Esophagus muscularis mucosa (tissue), 4 donors: Measurements from ENCODE around the gene PPP1R3C. TPM values are rescaled to one million over a fixed set of nuclear protein-coding genes. Genes with fewer than 3 reads are reported as not detected.

Experiments
- DNase-seq: peaks from one replicate; pipeline ENCODE4 v3.0.0-alpha.2; 2017; ENCODE audit errors: extremely low spot score
- H3K27ac ChIP-seq, 4 donors: fragments of 200-600 bp; sonication (generic); replicated peaks in 1 of 4; 1 replicate in 3 of 4; 2 replicates in 1 of 4; pipeline ENCODE4 v1.5.1; 2016 to 2019; ENCODE audit warnings: mild to moderate bottlenecking in 1 of 4
- H3K27me3 ChIP-seq, 4 donors: fragments of 200-600 bp; sonication (generic); one replicate each; pipeline versions ENCODE4 v1.5.1 to v1.6.0; 2016 to 2019
- H3K36me3 ChIP-seq, 4 donors: fragments of 200-600 bp; sonication (generic); one replicate each; pipeline ENCODE4 v1.5.1; 2016 to 2019
- H3K4me1 ChIP-seq, 4 donors: fragments of 200-600 bp; sonication (generic); one replicate each; pipeline ENCODE4 v1.5.1; 2016 to 2019
- H3K4me3 ChIP-seq, 4 donors: fragments of 200-600 bp; sonication (generic); 1 replicate in 2 of 4; 2 replicates in 2 of 4; pipeline ENCODE4 v1.5.1; 2016 to 2019; ENCODE audit warnings: mild to moderate bottlenecking in 4 of 4, moderate library complexity in 1 of 4
- H3K9me3 ChIP-seq, 4 donors: fragments of 200-600 bp; sonication (generic); 1 replicate in 3 of 4; 2 replicates in 1 of 4; pipeline ENCODE4 v1.5.1; 2016 to 2019
- CTCF ChIP-seq, 3 experiments: fragments of 200-600 bp in 2 of 3; fragments of 450-650 bp in 1 of 3; sonication (generic) in 2 of 3; IDR thresholded peaks; one replicate each; pipeline ENCODE4 v1.5.1; 2017 to 2019; ENCODE audit warnings: antibody characterized with exemption in 3 of 3, mild to moderate bottlenecking in 2 of 3, moderate library complexity in 1 of 3
- EP300 ChIP-seq: sonication (generic); formaldehyde crosslinking; IDR thresholded peaks from one replicate; pipeline ENCODE4 v1.6.1; 2017; ENCODE audit warnings: antibody characterized with exemption
- POLR2A ChIP-seq: fragments of 450-650 bp; IDR thresholded peaks from one replicate; pipeline ENCODE4 v1.6.1; 2017; ENCODE audit warnings: antibody characterized with exemption, moderate library complexity, mild to moderate bottlenecking, low read depth
- POLR2AphosphoS5 ChIP-seq, 2 donors: sonication (generic); formaldehyde crosslinking; IDR thresholded peaks; one replicate each; pipeline ENCODE4 v1.6.1; 2017; ENCODE audit warnings: antibody characterized with exemption in 2 of 2
- WGBS: methylation state at CpG from one replicate; pipeline ENCODE4 v1.1.5; 2018; 5-methylcytosine and 5-hydroxymethylcytosine counted together
- intact Hi-C: fragments of 100-400 bp; cut with DNase I; formaldehyde crosslinking; loops from one replicate; pipeline ENCODE4 v1.15.1; 2023
- total RNA-seq, 4 donors: library from RNA; depleted of rRNA; stranded (reverse); fragments of >200 nt; gene quantifications; one replicate each; pipeline versions ENCODE4 v1.1.0 to v1.2.1, GENCODE V29; 2016

The PPP1R3C gene
- total RNA-seq, 4 donors from 2014 or later = 46.7 to 111 (median 87.8) TPM

GRCh38 chr10:91627344-91628102 is 5.3 kb downstream of the PPP1R3C start:
- Histone ChIP-seq H3K27me3 (no peaks in the 10 kb centered on the region), H3K36me3 (peaks cover 11 to 43% (median 21%) of the 10 kb centered on the region in 4 donors), H3K4me1 (peaks cover 4 to 27% (median 21%) of the 10 kb centered on the region in 4 donors), H3K9me3 (peaks cover 0 to 6% (median 0%) of the 10 kb centered on the region in 4 donors), H3K4me3 (peak overlapping the region; percentile 7 to 78 (median 66)), H3K27ac (peak overlapping the region; percentile 26 to 82 (median 48))
- TF ChIP-seq EP300 = no peak
- no peak for TF ChIP-seq CTCF (IDR thresholded peaks at IDR 0.05)
- peak; percentile 10 to 20 for TF ChIP-seq POLR2AphosphoS5 (IDR thresholded peaks at IDR 0.05)
- no peak for TF ChIP-seq POLR2A
- no peak for DNase-seq
- 62% methylated on average over 7 of the region's 7 CpGs for WGBS
- intact Hi-C loops = loop anchor here (5.0 kb wide), 1 partner anchor 60 kb away; no protein-coding TSS in a partner anchor

- peaks cover 0 to 6% (median 0%) of the 10 kb centered on the region in 4 donors for H3K9me3 ChIP-seq
- no peak for TF ChIP-seq POLR2A
- no peak for TF ChIP-seq POLR2AphosphoS5 (IDR thresholded peaks at IDR 0.05)
- TF ChIP-seq CTCF (IDR thresholded peaks at IDR 0.05) = no peak
- no peak for TF ChIP-seq EP300
- H3K27me3 ChIP-seq = no peaks in the 10 kb centered on the region
- intact Hi-C loops = loop anchor here (5.0 kb wide), 1 partner anchor 60 kb away; no protein-coding TSS in a partner anchor
- 86% methylated on average over 2 of the region's 2 CpGs for WGBS
- H3K36me3 ChIP-seq = peaks cover 11 to 43% (median 21%) of the 10 kb centered on the region in 4 donors
- peaks cover 4 to 27% (median 21%) of the 10 kb centered on the region in 4 donors for H3K4me1 ChIP-seq
- no peak overlapping the region for H3K4me3 ChIP-seq
- DNase-seq = no peak
- H3K27ac ChIP-seq = peak overlapping the region; percentile 19 to 82 (median 27)
Measured at GRCh38 chr10:91626936-91627335, 5.9 kb downstream of the PPP1R3C start.

- intact Hi-C loops = loop anchor here (5.0 kb wide), 1 partner anchor 57 kb away; no protein-coding TSS in a partner anchor
- Histone ChIP-seq H3K27me3 (no peaks in the 10 kb centered on the region), H3K36me3 (peaks cover 10 to 33% (median 12%) of the 10 kb centered on the region in 4 donors), H3K27ac (no peak overlapping the region), H3K4me1 (peaks cover 4 to 27% (median 18%) of the 10 kb centered on the region in 4 donors), H3K9me3 (peaks cover 0 to 12% (median 0%) of the 10 kb centered on the region in 4 donors), H3K4me3 (no peak overlapping the region)
- no peak for TF ChIP-seq EP300
- no peak for TF ChIP-seq POLR2AphosphoS5 (IDR thresholded peaks at IDR 0.05)
- TF ChIP-seq POLR2A = no peak
- TF ChIP-seq CTCF (IDR thresholded peaks at IDR 0.05) = no peak
- DNase-seq = no peak
Measured at GRCh38 chr10:91624633-91625032, 8.2 kb downstream of the PPP1R3C start.

- intact Hi-C loops = no loop called here
- Histone ChIP-seq H3K4me3 (no peak overlapping the region), H3K36me3 (peaks cover 4 to 29% (median 7%) of the 10 kb centered on the region in 4 donors), H3K27ac (no peak overlapping the region), H3K27me3 (no peaks in the 10 kb centered on the region), H3K9me3 (peaks cover 0 to 12% (median 0%) of the 10 kb centered on the region in 4 donors), H3K4me1 (peaks cover 0 to 14% (median 5%) of the 10 kb centered on the region in 4 donors)
- no peak for DNase-seq
- WGBS = 100% methylated on average over 1 of the region's 1 CpG
- TF ChIP-seq POLR2AphosphoS5 (IDR thresholded peaks at IDR 0.05) = no peak
- no peak for TF ChIP-seq POLR2A
- TF ChIP-seq EP300 = no peak
- no peak for TF ChIP-seq CTCF (IDR thresholded peaks at IDR 0.05)
Measured at GRCh38 chr10:91622601-91623000, 10.3 kb downstream of the PPP1R3C start.
